Fibroblast of skin of left quadriceps (primary cell): ENCODE measurements around the gene USP16.
A peak's percentile ranks its signal among the peaks of the same experiment; 100 is the strongest.
"Not testable (repeated sequence)": the region's sequence is repeated elsewhere in the genome, so short reads cannot be mapped to it uniquely, and the experiment has no call there.

Experiments used
- DNase-seq, 2 experiments: peaks; one replicate each; pipeline ENCODE4 v3.0.0-alpha.2; 2013; ENCODE audit warnings: low read depth in 2 of 2

USP16 gene

GRCh38 chr21:29024474-29025327 is at the start of gene USP16:
USP16 (plus strand) TSS chr21:29024668; CDS start chr21:29027914, 3,246 bp downstream.
- DNase-seq: peak; percentile 99

GRCh38 chr21:28975397-28975796 is 49.1 kb upstream of the USP16 start:
- DNase-seq: peak; percentile 56 to 64

GRCh38 chr21:28979092-28979491 is 45.4 kb upstream of the USP16 start:
- no peak for DNase-seq

GRCh38 chr21:28982637-28983036 is 41.8 kb upstream of the USP16 start:
- DNase-seq: no peak

GRCh38 chr21:28986677-28987076 is 37.8 kb upstream of the USP16 start:
- no peak for DNase-seq

- not testable (repeated sequence) for DNase-seq
These were observed 36.3 kb upstream of the USP16 start for GRCh38 chr21:28988146-28988545.

GRCh38 chr21:28991861-28992525 is 32.5 kb upstream of the USP16 start:
- DNase-seq: no peak

- peak; percentile 99 for DNase-seq
These were observed 31.8 kb upstream of the USP16 start, which contains the start of gene LTN1 for GRCh38 chr21:28992526-28993292. LTN1 (minus strand) TSS chr21:28992877; CDS start chr21:28992805, 72 bp downstream.

- no peak for DNase-seq
These were observed 31.2 kb upstream of the USP16 start for GRCh38 chr21:28993293-28993629.

- DNase-seq: peak; percentile 89
These were observed 21.9 kb upstream of the USP16 start for GRCh38 chr21:29002442-29003144.

GRCh38 chr21:29005696-29006095 is 18.8 kb upstream of the USP16 start:
- DNase-seq: no peak

GRCh38 chr21:29007135-29007534 is 17.3 kb upstream of the USP16 start:
- no peak for DNase-seq

GRCh38 chr21:29007810-29008209 is 16.7 kb upstream of the USP16 start:
- DNase-seq: no peak

- no peak for DNase-seq
These were observed 16.1 kb upstream of the USP16 start for GRCh38 chr21:29008367-29008766.

- not testable (repeated sequence) for DNase-seq
These were observed 13.2 kb upstream of the USP16 start for GRCh38 chr21:29011236-29011635.

GRCh38 chr21:29017639-29018237 is 6.7 kb upstream of the USP16 start:
- no peak for DNase-seq

- no peak for DNase-seq
These were observed 5.9 kb upstream of the USP16 start for GRCh38 chr21:29018540-29018939.

- no peak for DNase-seq
These were observed 2.3 kb upstream of the USP16 start for GRCh38 chr21:29022166-29022565.

- no peak for DNase-seq
These were observed 853 bp downstream of the USP16 start for GRCh38 chr21:29025328-29025713.

GRCh38 chr21:29029524-29029923 is 5.1 kb downstream of the USP16 start:
- no peak for DNase-seq

GRCh38 chr21:29030909-29031308 is 6.4 kb downstream of the USP16 start:
- no peak for DNase-seq
